HG03460 (cell line): Measurements from ENCODE around the gene CNTNAP2.

Experiments
- ATAC-seq: cut with Tn5 transposase; IDR thresholded peaks from one replicate; pipeline ENCODE4 v1.9.1; 2021; ENCODE audit not compliant: unreplicated experiment

CNTNAP2 gene

GRCh38 chr7:148211740-148212151, 2095.1 kb downstream of the CNTNAP2 start:
- ATAC-seq: no peak

GRCh38 chr7:148212731-148213130, 2096.1 kb downstream of the CNTNAP2 start:
- ATAC-seq: no peak

GRCh38 chr7:148214101-148214500, 2097.5 kb downstream of the CNTNAP2 start:
- no peak for ATAC-seq

- ATAC-seq: no peak
These were observed 2102.0 kb downstream of the CNTNAP2 start for GRCh38 chr7:148218603-148219002.

GRCh38 chr7:148222721-148223120, 2106.1 kb downstream of the CNTNAP2 start:
- no peak for ATAC-seq

- no peak for ATAC-seq
These were observed 2106.6 kb downstream of the CNTNAP2 start for GRCh38 chr7:148223160-148223559.

- no peak for ATAC-seq
These were observed 2107.1 kb downstream of the CNTNAP2 start for GRCh38 chr7:148223738-148224137.

- ATAC-seq: no peak
These were observed 2113.7 kb downstream of the CNTNAP2 start for GRCh38 chr7:148230296-148230695.

- no peak for ATAC-seq
These were observed 2114.3 kb downstream of the CNTNAP2 start for GRCh38 chr7:148230883-148231282.

- no peak for ATAC-seq
These were observed 2116.2 kb downstream of the CNTNAP2 start for GRCh38 chr7:148232784-148233183.

GRCh38 chr7:148234715-148235114, 2118.1 kb downstream of the CNTNAP2 start:
- no peak for ATAC-seq

GRCh38 chr7:148238761-148239325, 2122.2 kb downstream of the CNTNAP2 start:
- no peak for ATAC-seq

- ATAC-seq: no peak
These were observed 2125.2 kb downstream of the CNTNAP2 start for GRCh38 chr7:148241700-148242293.

- peak; percentile 77 for ATAC-seq
These were observed 2125.8 kb downstream of the CNTNAP2 start for GRCh38 chr7:148242294-148242821.

- no peak for ATAC-seq
These were observed 2128.8 kb downstream of the CNTNAP2 start for GRCh38 chr7:148245381-148245780.

- ATAC-seq: no peak
These were observed 2137.0 kb downstream of the CNTNAP2 start for GRCh38 chr7:148253629-148254028.

- ATAC-seq: no peak
These were observed 2138.7 kb downstream of the CNTNAP2 start for GRCh38 chr7:148255333-148255732.

GRCh38 chr7:148256433-148256832, 2139.8 kb downstream of the CNTNAP2 start:
- ATAC-seq: no peak

GRCh38 chr7:148260599-148260998, 2144.0 kb downstream of the CNTNAP2 start:
- ATAC-seq: no peak

- ATAC-seq: no peak
These were observed 2144.9 kb downstream of the CNTNAP2 start for GRCh38 chr7:148261523-148261922.

GRCh38 chr7:148261996-148262688, 2145.5 kb downstream of the CNTNAP2 start:
- ATAC-seq: no peak

- ATAC-seq: peak; percentile 76
These were observed 2146.2 kb downstream of the CNTNAP2 start for GRCh38 chr7:148262721-148263229.
